ENCODE data around the gene TFCP2L1. TPM values are rescaled to one million over a fixed set of nuclear protein-coding genes. Genes with fewer than 3 reads are reported as not detected.

The TFCP2L1 gene
- total RNA-seq, 1 donor from 2014 or later = not detected

GRCh38 chr2:121247534-121247933 is 37.5 kb downstream of the TFCP2L1 start:
- Mint-ChIP-seq H3K4me1 (no peaks in the 10 kb centered on the region), H3K27me3 (ENCODE audit: low read depth) (no peaks in the 10 kb centered on the region), H3K9me3 (no peaks in the 10 kb centered on the region), H3K27ac (ENCODE audit: unreplicated experiment) (no peak overlapping the region), H3K4me3 (no peak overlapping the region), H3K36me3 (ENCODE audit: low read depth) (no peaks in the 10 kb centered on the region)
- TF ChIP-seq CTCF (conservative IDR thresholded peaks at IDR 0.05) = no peak
- no peak for DNase-seq (ENCODE audit: low read depth, low spot score)

- Mint-ChIP-seq H3K4me3 (no peak overlapping the region), H3K27me3 (ENCODE audit: low read depth) (peaks cover 3% of the 10 kb centered on the region), H3K4me1 (no peaks in the 10 kb centered on the region), H3K36me3 (ENCODE audit: low read depth) (no peaks in the 10 kb centered on the region), H3K27ac (ENCODE audit: unreplicated experiment) (peak overlapping the region; percentile 71), H3K9me3 (no peaks in the 10 kb centered on the region)
- no peak for TF ChIP-seq CTCF (conservative IDR thresholded peaks at IDR 0.05)
- DNase-seq (ENCODE audit: low read depth, low spot score) = no peak
Measured at GRCh38 chr2:121246704-121247255, 38.2 kb downstream of the TFCP2L1 start.

GRCh38 chr2:121245913-121246312 is 39.1 kb downstream of the TFCP2L1 start:
- DNase-seq (ENCODE audit: low read depth, low spot score) = no peak
- Mint-ChIP-seq H3K9me3 (no peaks in the 10 kb centered on the region), H3K36me3 (ENCODE audit: low read depth) (no peaks in the 10 kb centered on the region), H3K27me3 (ENCODE audit: low read depth) (peaks cover 3% of the 10 kb centered on the region), H3K4me3 (no peak overlapping the region), H3K4me1 (no peaks in the 10 kb centered on the region), H3K27ac (ENCODE audit: unreplicated experiment) (no peak overlapping the region)
- no peak for TF ChIP-seq CTCF (conservative IDR thresholded peaks at IDR 0.05)

DNA sequence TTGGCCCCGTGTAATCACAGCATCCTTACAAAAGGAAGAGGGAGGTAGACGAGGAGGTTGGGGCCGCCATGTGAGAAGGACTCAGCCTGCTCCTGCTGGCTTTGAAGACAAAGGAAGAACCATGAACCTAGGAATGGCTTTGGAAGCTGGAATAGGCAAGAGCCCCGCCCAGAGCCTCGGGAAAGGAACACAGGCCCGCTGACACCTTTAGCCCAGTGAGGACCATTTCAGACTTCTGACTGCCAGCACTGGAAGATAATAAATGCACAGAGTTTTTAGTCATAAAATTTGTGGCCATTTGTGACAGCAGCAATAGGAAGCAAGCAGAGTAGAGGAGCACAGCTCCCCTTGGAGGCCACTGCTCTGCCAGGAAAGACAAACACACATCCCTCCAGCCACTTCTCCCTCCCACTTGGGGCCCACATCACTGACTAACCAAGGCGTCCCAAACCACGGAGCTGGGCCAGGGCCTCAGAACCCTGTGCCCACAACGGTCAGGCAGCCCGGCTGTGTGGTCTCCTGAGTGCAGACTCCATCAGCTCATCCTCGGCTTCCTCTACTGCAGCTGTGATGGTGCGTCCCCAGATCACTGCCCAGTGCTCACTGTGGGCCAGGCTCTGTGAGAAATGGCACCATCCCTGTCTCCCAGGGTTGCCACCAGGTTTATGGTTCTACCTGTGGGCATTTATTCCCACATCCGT is 39.7 kb downstream of the TFCP2L1 start:
- Mint-ChIP-seq H3K27ac (ENCODE audit: unreplicated experiment) (no peak overlapping the region), H3K9me3 (no peaks in the 10 kb centered on the region), H3K4me3 (no peak overlapping the region), H3K36me3 (ENCODE audit: low read depth) (no peaks in the 10 kb centered on the region), H3K27me3 (ENCODE audit: low read depth) (peaks cover 3% of the 10 kb centered on the region), H3K4me1 (no peaks in the 10 kb centered on the region)
- no peak for TF ChIP-seq CTCF (conservative IDR thresholded peaks at IDR 0.05)
- no peak for DNase-seq (ENCODE audit: low read depth, low spot score)

- no peak for TF ChIP-seq CTCF (conservative IDR thresholded peaks at IDR 0.05)
- Mint-ChIP-seq H3K36me3 (ENCODE audit: low read depth) (no peaks in the 10 kb centered on the region), H3K27ac (ENCODE audit: unreplicated experiment) (no peak overlapping the region), H3K27me3 (ENCODE audit: low read depth) (peaks cover 3% of the 10 kb centered on the region), H3K9me3 (no peaks in the 10 kb centered on the region), H3K4me1 (no peaks in the 10 kb centered on the region), H3K4me3 (no peak overlapping the region)
- no peak for DNase-seq (ENCODE audit: low read depth, low spot score)
Measured at GRCh38 chr2:121244616-121245015, 40.4 kb downstream of the TFCP2L1 start.
